Effector memory CD8-positive, alpha-beta T cell (primary cell): ENCODE results near the gene PCNX3.

ENCODE experiments used
- ATAC-seq: fragments of 150-1000 bp; cut with Tn5 transposase; replicated peaks from 2 replicates; pipeline ENCODE4 v1.10.0; 2021; ENCODE audit warnings: mild to moderate bottlenecking, moderate library complexity
- DNase-seq, 3 experiments: peaks; one replicate each; pipeline ENCODE4 v3.0.0; 2021
- H3K27ac Mint-ChIP-seq, 2 donors: one replicate each; pipeline ENCODE4 v1.8.0; 2022; ENCODE audit warnings: mild to moderate bottlenecking in 2 of 2, mixed read lengths in 2 of 2, moderate library complexity in 2 of 2
- H3K27me3 Mint-ChIP-seq, 2 donors: one replicate each; pipeline ENCODE4 v1.8.0; 2022; ENCODE audit warnings: mixed read lengths in 2 of 2
- H3K36me3 Mint-ChIP-seq: one replicate; pipeline ENCODE4 v1.8.0; 2022; ENCODE audit warnings: mild to moderate bottlenecking, moderate library complexity, mixed read lengths; ENCODE audit not compliant: insufficient read depth
- H3K4me1 Mint-ChIP-seq, 2 donors: one replicate each; pipeline ENCODE4 v1.8.0; 2022; ENCODE audit warnings: low read depth in 2 of 2, mixed read lengths in 2 of 2
- H3K4me3 Mint-ChIP-seq, 2 donors: one replicate each; pipeline ENCODE4 v1.8.0; 2022; ENCODE audit warnings: mild to moderate bottlenecking in 2 of 2, mixed read lengths in 2 of 2, moderate library complexity in 2 of 2
- H3K9me3 Mint-ChIP-seq, 2 donors: one replicate each; pipeline ENCODE4 v1.8.0; 2022; ENCODE audit warnings: mixed read lengths in 2 of 2

Gene PCNX3

GRCh38 chr11:65598258-65598699 lies 17.3 kb upstream of the PCNX3 start:
- Mint-ChIP-seq H3K4me3 (no peak overlapping the region), H3K27ac (no peak overlapping the region), H3K27me3 (no peaks in the 10 kb centered on the region), H3K9me3 (no peaks in the 10 kb centered on the region), H3K36me3 (peaks cover 31% of the 10 kb centered on the region), H3K4me1 (peaks cover 10 to 11% of the 10 kb centered on the region in 2 donors)
- DNase-seq (no peak), ATAC-seq (no peak)

GRCh38 chr11:65599216-65599954 lies 16.2 kb upstream of the PCNX3 start:
- Mint-ChIP-seq H3K27ac (peak overlapping the region in 1 of 2 donors; percentile 38), H3K4me3 (no peak overlapping the region), H3K36me3 (peaks cover 29% of the 10 kb centered on the region), H3K27me3 (no peaks in the 10 kb centered on the region), H3K9me3 (no peaks in the 10 kb centered on the region), H3K4me1 (peaks cover 10% of the 10 kb centered on the region in 2 donors)
- ATAC-seq (no peak), DNase-seq (no peak)

GRCh38 chr11:65599955-65600246 lies 15.7 kb upstream of the PCNX3 start:
- Mint-ChIP-seq H3K36me3 (peaks cover 29% of the 10 kb centered on the region), H3K4me1 (peaks cover 8 to 9% of the 10 kb centered on the region in 2 donors), H3K4me3 (no peak overlapping the region), H3K27me3 (no peaks in the 10 kb centered on the region), H3K27ac (no peak overlapping the region), H3K9me3 (no peaks in the 10 kb centered on the region)
- no peak for ATAC-seq
- DNase-seq: no peak

GRCh38 chr11:65604258-65604657 lies 11.3 kb upstream of the PCNX3 start:
- Mint-ChIP-seq H3K9me3 (no peaks in the 10 kb centered on the region), H3K36me3 (peaks cover 48% of the 10 kb centered on the region), H3K27ac (peak overlapping the region in 1 of 2 donors; percentile 55), H3K27me3 (no peaks in the 10 kb centered on the region), H3K4me3 (no peak overlapping the region), H3K4me1 (peaks cover 0 to 6% of the 10 kb centered on the region in 2 donors)
- ATAC-seq: no peak
- DNase-seq: no peak

GRCh38 chr11:65606876-65607613 lies 8.5 kb upstream of the PCNX3 start:
- no peak overlapping the region for H3K4me3 Mint-ChIP-seq
- ATAC-seq (peak; percentile 67), DNase-seq (no peak)
- H3K4me1 Mint-ChIP-seq: peaks cover 19 to 25% of the 10 kb centered on the region in 2 donors
- peaks cover 45% of the 10 kb centered on the region for H3K36me3 Mint-ChIP-seq
- no peaks in the 10 kb centered on the region for H3K27me3 Mint-ChIP-seq
- H3K9me3 Mint-ChIP-seq: no peaks in the 10 kb centered on the region
- H3K27ac Mint-ChIP-seq: no peak overlapping the region

- H3K9me3 Mint-ChIP-seq: no peaks in the 10 kb centered on the region
- no peak for DNase-seq
- H3K4me1 Mint-ChIP-seq: peaks cover 26 to 33% of the 10 kb centered on the region in 2 donors
- H3K27ac Mint-ChIP-seq: no peak overlapping the region
- no peak for ATAC-seq
- peaks cover 44% of the 10 kb centered on the region for H3K36me3 Mint-ChIP-seq
- H3K4me3 Mint-ChIP-seq: no peak overlapping the region
- H3K27me3 Mint-ChIP-seq: no peaks in the 10 kb centered on the region
These were observed 7.8 kb upstream of the PCNX3 start for GRCh38 chr11:65607614-65608426.

GRCh38 chr11:65609229-65609628 lies 6.3 kb upstream of the PCNX3 start:
- peaks cover 50% of the 10 kb centered on the region for H3K36me3 Mint-ChIP-seq
- peak overlapping the region; percentile 87 to 97 for H3K27ac Mint-ChIP-seq
- no peak for DNase-seq
- H3K4me3 Mint-ChIP-seq: no peak overlapping the region
- H3K9me3 Mint-ChIP-seq: no peaks in the 10 kb centered on the region
- no peaks in the 10 kb centered on the region for H3K27me3 Mint-ChIP-seq
- no peak for ATAC-seq
- H3K4me1 Mint-ChIP-seq: peaks cover 35% of the 10 kb centered on the region in 2 donors

GRCh38 chr11:65609665-65610064 lies 5.9 kb upstream of the PCNX3 start:
- peak overlapping the region; percentile 88 to 97 for H3K27ac Mint-ChIP-seq
- H3K36me3 Mint-ChIP-seq: peaks cover 55% of the 10 kb centered on the region
- no peak for ATAC-seq
- peaks cover 35 to 39% of the 10 kb centered on the region in 2 donors for H3K4me1 Mint-ChIP-seq
- H3K9me3 Mint-ChIP-seq: no peaks in the 10 kb centered on the region
- no peaks in the 10 kb centered on the region for H3K27me3 Mint-ChIP-seq
- H3K4me3 Mint-ChIP-seq: peak overlapping the region; percentile 45 to 49
- DNase-seq: no peak

GRCh38 chr11:65610404-65610803 lies 5.2 kb upstream of the PCNX3 start:
- DNase-seq: no peak
- H3K27me3 Mint-ChIP-seq: no peaks in the 10 kb centered on the region
- peaks cover 61% of the 10 kb centered on the region for H3K36me3 Mint-ChIP-seq
- no peak for ATAC-seq
- peak overlapping the region; percentile 45 to 96 for H3K4me3 Mint-ChIP-seq
- H3K27ac Mint-ChIP-seq: peak overlapping the region; percentile 88 to 97
- peaks cover 37 to 40% of the 10 kb centered on the region in 2 donors for H3K4me1 Mint-ChIP-seq
- no peaks in the 10 kb centered on the region for H3K9me3 Mint-ChIP-seq

- H3K27me3 Mint-ChIP-seq: no peaks in the 10 kb centered on the region
- peaks cover 58% of the 10 kb centered on the region for H3K36me3 Mint-ChIP-seq
- no peaks in the 10 kb centered on the region for H3K9me3 Mint-ChIP-seq
- no peak for DNase-seq
- H3K27ac Mint-ChIP-seq: peak overlapping the region; percentile 88 to 97
- no peak for ATAC-seq
- H3K4me3 Mint-ChIP-seq: peak overlapping the region; percentile 20 to 96
- peaks cover 37 to 41% of the 10 kb centered on the region in 2 donors for H3K4me1 Mint-ChIP-seq
These were observed 4.4 kb upstream of the PCNX3 start for GRCh38 chr11:65611028-65611757.

GRCh38 chr11:65611758-65612603 lies 3.6 kb upstream of the PCNX3 start:
- Mint-ChIP-seq H3K4me1 (peaks cover 45 to 49% of the 10 kb centered on the region in 2 donors), H3K36me3 (peaks cover 57% of the 10 kb centered on the region)

GRCh38 chr11:65612691-65613090 lies 2.9 kb upstream of the PCNX3 start:
- peaks cover 45 to 49% of the 10 kb centered on the region in 2 donors for H3K4me1 Mint-ChIP-seq
- H3K9me3 Mint-ChIP-seq: no peaks in the 10 kb centered on the region
- peak overlapping the region; percentile 95 to 97 for H3K27ac Mint-ChIP-seq
- H3K4me3 Mint-ChIP-seq: peak overlapping the region; percentile 94 to 96
- H3K36me3 Mint-ChIP-seq: peaks cover 53% of the 10 kb centered on the region
- ATAC-seq (no peak), DNase-seq (no peak)
- H3K27me3 Mint-ChIP-seq: no peaks in the 10 kb centered on the region

More at GRCh38 chr11:65611758-65612603, 3.6 kb upstream of the PCNX3 start:
- Mint-ChIP-seq H3K9me3 (no peaks in the 10 kb centered on the region), H3K27me3 (no peaks in the 10 kb centered on the region), H3K4me3 (peak overlapping the region; percentile 94 to 96), H3K27ac (peak overlapping the region; percentile 88 to 97)
- ATAC-seq (no peak), DNase-seq (no peak)
